ENCODE data around the gene IL36A.

IL36A gene

GRCh38 chr2:112997151-112997550 is 8.1 kb upstream of the IL36A start:
- DNase-seq = no peak
- in situ Hi-C loops (cut with HindIII; ENCODE audit: low pct_ligation_motif_present, low pct_unique_long_range_greater_than_20kb, low sequenced_read_pairs) = no loop called here

- in situ Hi-C loops (cut with HindIII; ENCODE audit: low pct_ligation_motif_present, low pct_unique_long_range_greater_than_20kb, low sequenced_read_pairs) = no loop called here
- peak; percentile 9 for DNase-seq
These were observed 4.8 kb upstream of the IL36A start for GRCh38 chr2:113000436-113000835.

- in situ Hi-C loops (cut with HindIII; ENCODE audit: low pct_ligation_motif_present, low pct_unique_long_range_greater_than_20kb, low sequenced_read_pairs) = no loop called here
- DNase-seq = no peak
These were observed 2.6 kb upstream of the IL36A start for GRCh38 chr2:113002677-113003076.

- in situ Hi-C loops (cut with HindIII; ENCODE audit: low pct_ligation_motif_present, low pct_unique_long_range_greater_than_20kb, low sequenced_read_pairs) = no loop called here
- DNase-seq = no peak
These were observed 2.0 kb downstream of the IL36A start for GRCh38 chr2:113007250-113007649.

- no peak for DNase-seq
- in situ Hi-C loops (cut with HindIII; ENCODE audit: low pct_ligation_motif_present, low pct_unique_long_range_greater_than_20kb, low sequenced_read_pairs) = no loop called here
These were observed 4.4 kb downstream of the IL36A start for GRCh38 chr2:113009622-113010021.

GRCh38 chr2:113010088-113010487 is 4.8 kb downstream of the IL36A start:
- DNase-seq = no peak
- in situ Hi-C loops (cut with HindIII; ENCODE audit: low pct_ligation_motif_present, low pct_unique_long_range_greater_than_20kb, low sequenced_read_pairs) = no loop called here

- DNase-seq = no peak
- in situ Hi-C loops (cut with HindIII; ENCODE audit: low pct_ligation_motif_present, low pct_unique_long_range_greater_than_20kb, low sequenced_read_pairs) = no loop called here
These were observed 5.8 kb downstream of the IL36A start for GRCh38 chr2:113011108-113011507.

- in situ Hi-C loops (cut with HindIII; ENCODE audit: low pct_ligation_motif_present, low pct_unique_long_range_greater_than_20kb, low sequenced_read_pairs) = no loop called here
- DNase-seq = no peak
These were observed 7.4 kb downstream of the IL36A start for GRCh38 chr2:113012436-113013335.

- in situ Hi-C loops (cut with HindIII; ENCODE audit: low pct_ligation_motif_present, low pct_unique_long_range_greater_than_20kb, low sequenced_read_pairs) = no loop called here
These were observed 8.0 kb downstream of the IL36A start for GRCh38 chr2:113013336-113013661.

GRCh38 chr2:113014067-113014466 is 8.8 kb downstream of the IL36A start:
- in situ Hi-C loops (cut with HindIII; ENCODE audit: low pct_ligation_motif_present, low pct_unique_long_range_greater_than_20kb, low sequenced_read_pairs) = no loop called here

More at GRCh38 chr2:113013336-113013661, 8.0 kb downstream of the IL36A start:
- DNase-seq = no peak

GRCh38 chr2:113015042-113015441 is 9.8 kb downstream of the IL36A start:
- DNase-seq = no peak
- in situ Hi-C loops (cut with HindIII; ENCODE audit: low pct_ligation_motif_present, low pct_unique_long_range_greater_than_20kb, low sequenced_read_pairs) = no loop called here

More at GRCh38 chr2:113014067-113014466, 8.8 kb downstream of the IL36A start:
- DNase-seq = no peak

GRCh38 chr2:113015655-113016054 is 10.4 kb downstream of the IL36A start:
- in situ Hi-C loops (cut with HindIII; ENCODE audit: low pct_ligation_motif_present, low pct_unique_long_range_greater_than_20kb, low sequenced_read_pairs) = no loop called here
- no peak for DNase-seq

- in situ Hi-C loops (cut with HindIII; ENCODE audit: low pct_ligation_motif_present, low pct_unique_long_range_greater_than_20kb, low sequenced_read_pairs) = no loop called here
- DNase-seq = no peak
These were observed 13.2 kb downstream of the IL36A start for GRCh38 chr2:113018509-113018908.

GRCh38 chr2:113021312-113021711 is 16.1 kb downstream of the IL36A start:
- no peak for DNase-seq
- in situ Hi-C loops (cut with HindIII; ENCODE audit: low pct_ligation_motif_present, low pct_unique_long_range_greater_than_20kb, low sequenced_read_pairs) = no loop called here

GRCh38 chr2:113024764-113025163 is 19.5 kb downstream of the IL36A start:
- no peak for DNase-seq
- in situ Hi-C loops (cut with HindIII; ENCODE audit: low pct_ligation_motif_present, low pct_unique_long_range_greater_than_20kb, low sequenced_read_pairs) = no loop called here

- in situ Hi-C loops (cut with HindIII; ENCODE audit: low pct_ligation_motif_present, low pct_unique_long_range_greater_than_20kb, low sequenced_read_pairs) = no loop called here
- no peak for DNase-seq
These were observed 20.5 kb downstream of the IL36A start for GRCh38 chr2:113025737-113026136.

GRCh38 chr2:113027691-113028090 is 22.4 kb downstream of the IL36A start:
- in situ Hi-C loops (cut with HindIII; ENCODE audit: low pct_ligation_motif_present, low pct_unique_long_range_greater_than_20kb, low sequenced_read_pairs) = no loop called here
- DNase-seq = no peak

GRCh38 chr2:113028112-113028511 is 22.9 kb downstream of the IL36A start:
- DNase-seq = no peak
- in situ Hi-C loops (cut with HindIII; ENCODE audit: low pct_ligation_motif_present, low pct_unique_long_range_greater_than_20kb, low sequenced_read_pairs) = no loop called here

- DNase-seq = no peak
- in situ Hi-C loops (cut with HindIII; ENCODE audit: low pct_ligation_motif_present, low pct_unique_long_range_greater_than_20kb, low sequenced_read_pairs) = no loop called here
These were observed 27.5 kb downstream of the IL36A start for GRCh38 chr2:113032737-113033136.

GRCh38 chr2:113034016-113034415 is 28.8 kb downstream of the IL36A start:
- DNase-seq = no peak

More at GRCh38 chr2:113034016-113034415, 28.8 kb downstream of the IL36A start:
- in situ Hi-C loops (cut with HindIII; ENCODE audit: low pct_ligation_motif_present, low pct_unique_long_range_greater_than_20kb, low sequenced_read_pairs) = no loop called here

Data from ACHN (cell line).